ENCODE results near the gene ENTPD6.
"Not testable (repeated sequence)": the region's sequence is repeated elsewhere in the genome, so short reads cannot be mapped to it uniquely, and the experiment has no call there.

Gene ENTPD6

DNA sequence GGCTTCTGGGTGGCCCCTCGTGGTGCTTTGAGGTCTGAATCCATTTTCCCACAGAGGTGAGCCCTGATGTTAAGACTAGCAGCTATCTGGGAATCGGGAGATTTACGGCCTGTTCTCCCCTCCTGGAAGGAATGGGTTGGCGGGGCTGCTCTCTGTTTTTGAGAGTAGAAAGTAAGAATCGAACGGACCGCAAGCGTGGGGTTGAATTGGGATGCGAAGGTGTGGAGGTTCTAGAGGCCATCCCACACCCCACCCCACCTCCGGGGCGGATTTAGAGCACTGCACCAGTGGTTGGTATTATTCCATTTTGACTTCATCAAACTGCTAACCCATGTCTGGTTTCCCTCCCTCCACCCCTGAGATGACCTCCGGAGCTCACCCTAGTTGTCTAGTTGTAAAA is 63.8 kb downstream of the ENTPD6 start:
- DNase-seq = no peak

GRCh38 chr20:25259788-25260254 is 64.3 kb downstream of the ENTPD6 start:
- DNase-seq = no peak

- not testable (repeated sequence) for DNase-seq
These were observed 65.4 kb downstream of the ENTPD6 start for GRCh38 chr20:25260770-25261437.

DNA sequence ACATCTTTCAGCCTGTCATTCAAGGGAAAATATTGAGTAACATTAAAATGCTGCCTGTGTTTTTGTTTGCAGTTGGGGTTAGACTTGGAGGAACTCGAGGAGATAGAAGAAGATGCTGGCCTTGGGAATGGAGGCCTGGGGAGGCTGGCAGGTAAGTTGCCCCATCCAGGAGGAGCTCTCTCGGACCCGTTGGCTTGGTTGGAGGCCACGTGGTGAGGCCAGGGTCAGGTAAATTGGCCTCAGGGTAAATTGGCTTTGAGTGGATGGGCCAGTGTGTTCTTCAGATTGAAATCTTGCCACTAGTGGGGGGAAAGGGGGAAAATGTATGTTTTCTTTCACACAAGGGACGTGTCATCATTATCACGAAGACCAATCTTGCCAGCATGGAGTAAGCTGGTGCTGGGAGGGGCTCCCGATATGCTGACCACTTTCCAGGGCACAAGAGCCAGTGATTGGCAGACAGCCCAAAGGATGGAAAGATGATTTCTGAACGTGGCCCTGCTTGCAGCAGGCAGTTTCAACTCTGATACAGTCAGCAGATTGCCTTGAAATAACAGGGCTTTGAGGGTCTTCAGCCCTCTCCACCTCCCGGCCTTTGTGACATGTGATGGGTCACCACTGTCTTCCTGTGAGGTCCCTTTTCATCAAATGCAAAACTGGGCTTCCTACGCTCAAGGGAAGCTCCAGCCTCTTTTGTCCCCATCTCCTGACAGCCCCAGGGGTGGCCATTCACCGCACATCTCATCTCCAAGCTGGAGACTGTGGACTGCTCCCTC is 73.7 kb downstream of the ENTPD6 start:
- DNase-seq = no peak

- no peak for DNase-seq
These were observed 74.3 kb downstream of the ENTPD6 start for GRCh38 chr20:25269833-25270170.

GRCh38 chr20:25270829-25271251 is 75.3 kb downstream of the ENTPD6 start:
- DNase-seq = peak; percentile 60

- DNase-seq = no peak
These were observed 76.1 kb downstream of the ENTPD6 start for GRCh38 chr20:25271486-25272222.

- DNase-seq = no peak
These were observed 76.9 kb downstream of the ENTPD6 start for GRCh38 chr20:25272223-25273000.

GRCh38 chr20:25273046-25273445 is 77.5 kb downstream of the ENTPD6 start:
- no peak for DNase-seq

DNA sequence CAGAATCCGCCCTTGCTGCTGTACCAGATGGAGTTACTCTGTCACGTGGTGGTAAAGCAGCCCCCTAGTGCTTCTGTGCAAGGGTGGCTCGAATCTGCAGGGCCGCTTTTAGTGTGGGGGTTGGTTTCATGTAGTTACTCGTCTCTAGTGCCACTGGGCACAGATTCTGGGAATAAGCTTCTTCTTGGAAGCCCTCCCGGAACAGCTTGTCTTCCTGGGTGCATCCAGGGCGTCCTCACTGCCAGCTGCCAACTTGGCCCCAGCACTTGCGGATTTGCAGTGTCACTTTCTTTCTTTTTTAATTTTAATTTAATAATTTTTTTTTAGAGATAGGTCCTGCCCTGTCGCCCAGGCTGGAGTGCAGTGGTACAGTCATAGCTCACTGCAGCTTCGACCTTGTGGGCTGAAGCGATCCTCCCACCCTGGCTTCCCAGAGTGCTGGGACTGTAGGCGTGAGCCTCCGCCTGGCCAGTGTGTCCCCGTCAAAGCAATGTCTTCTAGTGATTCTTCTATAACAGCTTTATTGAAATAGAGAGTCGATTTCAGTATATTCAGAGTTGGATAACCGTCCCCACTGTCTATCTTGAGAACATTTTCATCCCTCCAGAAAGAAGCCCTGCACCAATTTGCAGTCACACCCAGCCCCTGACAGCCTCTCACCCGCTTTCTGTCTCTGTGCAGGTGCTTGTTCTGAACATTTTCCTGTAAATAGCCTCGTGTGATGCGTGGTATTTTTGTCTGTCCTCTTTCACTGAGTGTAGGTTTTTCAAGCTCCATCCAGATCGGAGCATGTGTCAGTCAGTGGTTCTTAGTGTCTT is 78.2 kb downstream of the ENTPD6 start:
- DNase-seq = no peak

- no peak for DNase-seq
These were observed 79.0 kb downstream of the ENTPD6 start for GRCh38 chr20:25274481-25274880.

GRCh38 chr20:25274891-25275812 is 79.6 kb downstream of the ENTPD6 start:
- no peak for DNase-seq

- DNase-seq = no peak
These were observed 80.5 kb downstream of the ENTPD6 start for GRCh38 chr20:25275813-25276532.

Measured in NCI-H2081 treated with DMSO at 0.1 percent for 48 hours (cell line).